HepG2 (cell line): ENCODE results near the gene MLLT10. TPM values are rescaled to one million over a fixed set of nuclear protein-coding genes. Genes with fewer than 3 reads are reported as not detected.

Experiments used
- BRD4 ChIP-seq: sonication (generic); formaldehyde crosslinking; IDR thresholded peaks from 2 replicates; pipeline ENCODE4 v1.4.0; 2020; ENCODE audit warnings: missing genetic modification reagents
- CCDC6 ChIP-seq: sonication (generic); formaldehyde crosslinking; IDR thresholded peaks from 2 replicates; pipeline ENCODE4 v1.8.1; 2022; ENCODE audit warnings: mild to moderate bottlenecking, missing genetic modification reagents, moderate library complexity
- CERS6 ChIP-seq: sonication (generic); formaldehyde crosslinking; IDR thresholded peaks from 2 replicates; pipeline ENCODE4 v1.5.0; 2020; ENCODE audit warnings: missing genetic modification reagents
- HNRNPLL ChIP-seq: fragments of 200-400 bp; formaldehyde crosslinking; IDR thresholded peaks from 2 replicates; pipeline ENCODE4 v1.6.1; 2017; ENCODE audit warnings: mild to moderate bottlenecking, low read depth, low read length; ENCODE audit not compliant: poor library complexity, severe bottlenecking
- IRF1 ChIP-seq: sonication (generic); formaldehyde crosslinking; IDR thresholded peaks from 2 replicates; pipeline ENCODE4 v1.4.0; 2020; ENCODE audit warnings: low read depth, mild to moderate bottlenecking, missing genetic modification reagents
- ISL2 ChIP-seq: sonication (generic); formaldehyde crosslinking; IDR thresholded peaks from 2 replicates; pipeline ENCODE4 v1.5.0; 2020; ENCODE audit warnings: missing genetic modification reagents
- JUNB ChIP-seq: sonication (generic); formaldehyde crosslinking; IDR thresholded peaks from 2 replicates; pipeline ENCODE4 v1.8.0; 2022; ENCODE audit warnings: missing genetic modification reagents, mild to moderate bottlenecking, borderline replicate concordance
- KLF9 ChIP-seq: IDR thresholded peaks from 2 replicates; pipeline ENCODE4 v1.6.1; 2016; ENCODE audit warnings: low read depth
- NKX3-1 ChIP-seq: sonication (generic); formaldehyde crosslinking; IDR thresholded peaks from 2 replicates; pipeline ENCODE4 v1.5.0; 2020; ENCODE audit warnings: missing genetic modification reagents
- ONECUT2 ChIP-seq: sonication (generic); formaldehyde crosslinking; IDR thresholded peaks from 2 replicates; pipeline ENCODE4 v1.4.0; 2020; ENCODE audit warnings: missing genetic modification reagents
- PRDM10 ChIP-seq: sonication (generic); formaldehyde crosslinking; IDR thresholded peaks from 2 replicates; pipeline ENCODE4 v1.4.0; 2020; ENCODE audit warnings: low read depth, missing genetic modification reagents
- SRSF4 ChIP-seq: fragments of 200-400 bp; formaldehyde crosslinking; IDR thresholded peaks from one replicate; pipeline ENCODE4 v1.6.1; 2018; ENCODE audit warnings: mild to moderate bottlenecking, low read depth, low read length, moderate library complexity; ENCODE audit not compliant: poor library complexity, severe bottlenecking
- ZBTB37 ChIP-seq: sonication (generic); formaldehyde crosslinking; IDR thresholded peaks from 2 replicates; pipeline ENCODE4 v1.4.0; 2020; ENCODE audit warnings: mild to moderate bottlenecking, missing genetic modification reagents
- ZBTB39 ChIP-seq: sonication (generic); formaldehyde crosslinking; IDR thresholded peaks from 2 replicates; pipeline ENCODE4 v1.5.0; 2020; ENCODE audit warnings: missing genetic modification reagents
- ZNF350 ChIP-seq: sonication (generic); formaldehyde crosslinking; IDR thresholded peaks from 2 replicates; pipeline ENCODE4 v1.4.0; 2020; ENCODE audit warnings: mild to moderate bottlenecking, low read depth, missing genetic modification reagents, borderline replicate concordance
- ZNF564 ChIP-seq: sonication (generic); formaldehyde crosslinking; IDR thresholded peaks from 2 replicates; pipeline ENCODE4 v1.8.1; 2023; ENCODE audit warnings: mild to moderate bottlenecking, missing genetic modification reagents
- ZNF605 ChIP-seq: sonication (generic); formaldehyde crosslinking; IDR thresholded peaks from 2 replicates; pipeline ENCODE4 v1.8.0; 2022; ENCODE audit warnings: mild to moderate bottlenecking, missing genetic modification reagents
- ZNF773 ChIP-seq: sonication (generic); formaldehyde crosslinking; IDR thresholded peaks from 2 replicates; pipeline ENCODE4 v1.4.0; 2020; ENCODE audit warnings: missing genetic modification reagents, borderline replicate concordance
- polyA plus RNA-seq, 8 experiments: library from polyadenylated mRNA; depleted of rRNA in 3 of 8; stranded (reverse) in 7 of 8; unstranded in 1 of 8; fragments of >200 nt; fragmentation: Illumina TruSeq in 4 of 8; extraction: Trizol in 4 of 8; gene quantifications; 2 replicates each; pipeline versions ENCODE4 v1.2.1 to v1.2.3, GENCODE V29; 2011 to 2016; ENCODE audit warnings: low read depth in 4 of 8, missing spikeins in 1 of 8, mixed read lengths in 1 of 8; ENCODE audit not compliant: insufficient read depth in 1 of 8
- total RNA-seq, 5 experiments: library from RNA; depleted of rRNA; stranded (reverse); fragments of >200 nt; fragmentation: Illumina TruSeq; extraction: Trizol; gene quantifications; 2 replicates each; pipeline ENCODE4 v1.2.3, GENCODE V29; 2016; ENCODE audit warnings: low read depth in 1 of 5

Gene MLLT10
- total and polyA plus RNA-seq, 2 of the 13 experiments (the other 11 are each of a cell fraction or from before 2014, with no cell fraction given): 51.3 to 84.1 TPM

- TF ChIP-seq PRDM10 (CRISPR knock-in tag) (peak; percentile 46; the same call in 1 of the 2 replicates), ZBTB39 (no peak), CERS6 (no peak), ZNF350 (CRISPR knock-in tag) (peak; percentile 87), BRD4 (no peak; the same call in 1 of the 2 replicates), IRF1 (CRISPR knock-in tag) (no peak), NKX3-1 (CRISPR knock-in tag) (peak; percentile 33; the same call in 1 of the 2 replicates), KLF9 (CRISPR knock-in tag) (peak; percentile 78; the same call in 1 of the 2 replicates), HNRNPLL (no peak), ZBTB37 (no peak), ISL2 (CRISPR knock-in tag) (peak; percentile 92), SRSF4 (no peak), CCDC6 (CRISPR knock-in tag) (peak; percentile 76; the same call in 1 of the 2 replicates), ZNF564 (CRISPR knock-in tag) (peak; percentile 93), ZNF773 (CRISPR knock-in tag) (no peak), JUNB (CRISPR knock-in tag) (peak; percentile 86), ONECUT2 (0 out of 2 replicates have a peak, but pooled peaks have one; percentile 37), ZNF605 (CRISPR knock-in tag) (peak; percentile 81; the same call in 1 of the 2 replicates)
Measured at GRCh38 chr10:21505711-21506278, 28.2 kb upstream of the MLLT10 start (continued).
